HepG2 (cell line): Measurements from ENCODE around the gene RNPEPL1. TPM values are rescaled to one million over a fixed set of nuclear protein-coding genes. Genes with fewer than 3 reads are reported as not detected.

ENCODE experiments used
- AGO1 ChIP-seq: fragments of 200-400 bp; formaldehyde crosslinking; IDR thresholded peaks from 2 replicates; pipeline ENCODE4 v1.6.1; 2017; ENCODE audit warnings: mild to moderate bottlenecking, low read depth, low read length, moderate library complexity; ENCODE audit not compliant: poor library complexity, severe bottlenecking
- HDAC1 ChIP-seq: sonication (generic); formaldehyde crosslinking; IDR thresholded peaks from 2 replicates; pipeline ENCODE4 v1.5.1; 2020; ENCODE audit warnings: mild to moderate bottlenecking, missing genetic modification reagents
- HIC2 ChIP-seq: sonication (generic); formaldehyde crosslinking; IDR thresholded peaks from 2 replicates; pipeline ENCODE4 v1.9.0; 2022; ENCODE audit warnings: low read depth, missing genetic modification reagents
- IKZF4 ChIP-seq: sonication (generic); formaldehyde crosslinking; IDR thresholded peaks from 2 replicates; pipeline ENCODE4 v1.5.1; 2020; ENCODE audit warnings: borderline replicate concordance, mild to moderate bottlenecking, low read depth, missing genetic modification reagents; ENCODE audit errors: not compliant biosample characterization
- IRF2 ChIP-seq: IDR thresholded peaks from 2 replicates; pipeline ENCODE4 v1.6.1; 2018; ENCODE audit warnings: missing genetic modification reagents, missing compliant biosample characterization
- MAFK ChIP-seq, 2 experiments: IDR thresholded peaks in 1 of 2; conservative IDR thresholded peaks in 1 of 2; 2 replicates each; pipeline ENCODE4 v1.6.1; 2011; ENCODE audit warnings: improper control_type of control experiment in 2 of 2, low read length in 2 of 2
- MAZ ChIP-seq, 2 experiments: sonication (generic) in 1 of 2; formaldehyde crosslinking in 1 of 2; IDR thresholded peaks; 2 replicates each; pipeline versions ENCODE4 v1.5.0 to v1.6.1; 2012 to 2020; ENCODE audit warnings: low read depth in 2 of 2, mild to moderate bottlenecking in 2 of 2, borderline replicate concordance in 1 of 2, improper control_type of control experiment in 1 of 2, low read length in 1 of 2, missing genetic modification reagents in 1 of 2, moderate library complexity in 1 of 2
- MTA3 ChIP-seq: sonication (generic); formaldehyde crosslinking; IDR thresholded peaks from 2 replicates; pipeline ENCODE4 v1.4.0; 2020; ENCODE audit warnings: missing genetic modification reagents
- NCOA2 ChIP-seq: sonication (generic); formaldehyde crosslinking; IDR thresholded peaks from 2 replicates; pipeline ENCODE4 v1.8.0; 2022; ENCODE audit warnings: inconsistent platforms
- PREB ChIP-seq: sonication (generic); formaldehyde crosslinking; IDR thresholded peaks from 2 replicates; pipeline ENCODE4 v1.4.0; 2020; ENCODE audit warnings: missing genetic modification reagents
- SMARCC2 ChIP-seq: fragments of 450-650 bp; IDR thresholded peaks from 2 replicates; pipeline ENCODE4 v1.6.1; 2017; ENCODE audit warnings: antibody characterized with exemption, mild to moderate bottlenecking
- SP1 ChIP-seq, 2 experiments: fragments of 450-650 bp in 1 of 2; sonication (generic) in 1 of 2; formaldehyde crosslinking in 1 of 2; IDR thresholded peaks; 2 replicates each; pipeline versions ENCODE4 v1.4.0 to v1.6.1; 2016 to 2020; ENCODE audit warnings: missing genetic modification reagents in 1 of 2
- TEAD3 ChIP-seq: optimal IDR thresholded peaks from 2 replicates; pipeline ENCODE3; 2016; ENCODE audit warnings: borderline replicate concordance
- ZFP36 ChIP-seq: fragments of 150-350 bp; IDR thresholded peaks from 2 replicates; pipeline ENCODE4 v1.6.1; 2018; ENCODE audit warnings: borderline replicate concordance, low read length, low read depth; ENCODE audit not compliant: partially characterized antibody
- ZNF232 ChIP-seq: sonication (generic); formaldehyde crosslinking; IDR thresholded peaks from 2 replicates; pipeline ENCODE4 v1.4.0; 2020; ENCODE audit warnings: missing genetic modification reagents, borderline replicate concordance
- ZNF235 ChIP-seq: sonication (generic); formaldehyde crosslinking; IDR thresholded peaks from 2 replicates; pipeline ENCODE4 v1.8.1; 2023; ENCODE audit warnings: mild to moderate bottlenecking, missing genetic modification reagents, borderline replicate concordance
- ZNF652 ChIP-seq: IDR thresholded peaks from 2 replicates; pipeline ENCODE4 v1.6.1; 2016; ENCODE audit warnings: low read depth, borderline replicate concordance
- ZNF781 ChIP-seq: sonication (generic); formaldehyde crosslinking; IDR thresholded peaks from 2 replicates; pipeline ENCODE4 v1.5.1; 2020; ENCODE audit warnings: borderline replicate concordance, mild to moderate bottlenecking, missing genetic modification reagents; ENCODE audit errors: not compliant biosample characterization
- polyA plus RNA-seq, 8 experiments: library from polyadenylated mRNA; depleted of rRNA in 3 of 8; stranded (reverse) in 7 of 8; unstranded in 1 of 8; fragments of >200 nt; fragmentation: Illumina TruSeq in 4 of 8; extraction: Trizol in 4 of 8; gene quantifications; 2 replicates each; pipeline versions ENCODE4 v1.2.1 to v1.2.3, GENCODE V29; 2011 to 2016; ENCODE audit warnings: low read depth in 4 of 8, missing spikeins in 1 of 8, mixed read lengths in 1 of 8; ENCODE audit not compliant: insufficient read depth in 1 of 8
- total RNA-seq, 5 experiments: library from RNA; depleted of rRNA; stranded (reverse); fragments of >200 nt; fragmentation: Illumina TruSeq; extraction: Trizol; gene quantifications; 2 replicates each; pipeline ENCODE4 v1.2.3, GENCODE V29; 2016; ENCODE audit warnings: low read depth in 1 of 5
- TF ChIP-seq, protein P1 (sequence below): sonication (generic); formaldehyde crosslinking; IDR thresholded peaks from 2 replicates; pipeline ENCODE4 v1.4.0; 2020; ENCODE audit warnings: missing genetic modification reagents
- TF ChIP-seq, protein P2 (sequence below): sonication (generic); formaldehyde crosslinking; IDR thresholded peaks from 2 replicates; pipeline ENCODE4 v1.8.1; 2023; ENCODE audit warnings: mild to moderate bottlenecking, missing genetic modification reagents
- TF ChIP-seq, protein P3 (sequence below): sonication (generic); formaldehyde crosslinking; IDR thresholded peaks from 2 replicates; pipeline ENCODE4 v1.8.0; 2022; ENCODE audit warnings: missing genetic modification reagents, mild to moderate bottlenecking, moderate library complexity, borderline replicate concordance

The RNPEPL1 gene
- total and polyA plus RNA-seq, 2 of the 13 experiments (the other 11 are each of a cell fraction or from before 2014, with no cell fraction given) = 13.0 to 18.0 TPM

- TF ChIP-seq ZNF781 (CRISPR knock-in tag) (peak; percentile 71), IKZF4 (peak; percentile 15), MAFK (conservative IDR thresholded peaks at IDR 0.05 in 1 of 2, IDR thresholded peaks at IDR 0.05 in 1 of 2; ENCODE audit: low read length in 2 of 2) (no peak), MTA3 (CRISPR knock-in tag) (no peak), MAZ (IDR thresholded peaks at IDR 0.05; ENCODE audit: borderline replicate concordance, low read depth, low read length) (no peak), MAZ (CRISPR knock-in tag; IDR thresholded peaks at IDR 0.05; ENCODE audit: low read depth) (peak; percentile 56), SMARCC2 (no peak), ZNF232 (no peak), IRF2 (CRISPR knock-in tag) (peak; percentile 98), HDAC1 (CRISPR knock-in tag) (peak; percentile 98), TEAD3 (CRISPR knock-in tag) (peak; percentile 73), HIC2 (CRISPR knock-in tag) (no peak), ZFP36 (no peak), ZNF235 (CRISPR knock-in tag) (peak; percentile 96), ZNF652 (CRISPR knock-in tag) (no peak), SP1 (IDR thresholded peaks at IDR 0.05) (no peak), SP1 (CRISPR knock-in tag; IDR thresholded peaks at IDR 0.05) (peak; percentile 77), AGO1 (no peak), PREB (no peak), NCOA2 (CRISPR knock-in tag) (no peak)
- TF ChIP-seq, protein P1, sequence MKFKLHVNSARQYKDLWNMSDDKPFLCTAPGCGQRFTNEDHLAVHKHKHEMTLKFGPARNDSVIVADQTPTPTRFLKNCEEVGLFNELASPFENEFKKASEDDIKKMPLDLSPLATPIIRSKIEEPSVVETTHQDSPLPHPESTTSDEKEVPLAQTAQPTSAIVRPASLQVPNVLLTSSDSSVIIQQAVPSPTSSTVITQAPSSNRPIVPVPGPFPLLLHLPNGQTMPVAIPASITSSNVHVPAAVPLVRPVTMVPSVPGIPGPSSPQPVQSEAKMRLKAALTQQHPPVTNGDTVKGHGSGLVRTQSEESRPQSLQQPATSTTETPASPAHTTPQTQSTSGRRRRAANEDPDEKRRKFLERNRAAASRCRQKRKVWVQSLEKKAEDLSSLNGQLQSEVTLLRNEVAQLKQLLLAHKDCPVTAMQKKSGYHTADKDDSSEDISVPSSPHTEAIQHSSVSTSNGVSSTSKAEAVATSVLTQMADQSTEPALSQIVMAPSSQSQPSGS (CRISPR knock-in tag) = no peak; the same call in 1 of the 2 replicates
- TF ChIP-seq, protein P2, sequence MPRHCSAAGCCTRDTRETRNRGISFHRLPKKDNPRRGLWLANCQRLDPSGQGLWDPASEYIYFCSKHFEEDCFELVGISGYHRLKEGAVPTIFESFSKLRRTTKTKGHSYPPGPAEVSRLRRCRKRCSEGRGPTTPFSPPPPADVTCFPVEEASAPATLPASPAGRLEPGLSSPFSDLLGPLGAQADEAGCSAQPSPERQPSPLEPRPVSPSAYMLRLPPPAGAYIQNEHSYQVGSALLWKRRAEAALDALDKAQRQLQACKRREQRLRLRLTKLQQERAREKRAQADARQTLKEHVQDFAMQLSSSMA (CRISPR knock-in tag) = 0 out of 2 replicates have a peak, but pooled peaks have one; percentile 24
- TF ChIP-seq, protein P3, sequence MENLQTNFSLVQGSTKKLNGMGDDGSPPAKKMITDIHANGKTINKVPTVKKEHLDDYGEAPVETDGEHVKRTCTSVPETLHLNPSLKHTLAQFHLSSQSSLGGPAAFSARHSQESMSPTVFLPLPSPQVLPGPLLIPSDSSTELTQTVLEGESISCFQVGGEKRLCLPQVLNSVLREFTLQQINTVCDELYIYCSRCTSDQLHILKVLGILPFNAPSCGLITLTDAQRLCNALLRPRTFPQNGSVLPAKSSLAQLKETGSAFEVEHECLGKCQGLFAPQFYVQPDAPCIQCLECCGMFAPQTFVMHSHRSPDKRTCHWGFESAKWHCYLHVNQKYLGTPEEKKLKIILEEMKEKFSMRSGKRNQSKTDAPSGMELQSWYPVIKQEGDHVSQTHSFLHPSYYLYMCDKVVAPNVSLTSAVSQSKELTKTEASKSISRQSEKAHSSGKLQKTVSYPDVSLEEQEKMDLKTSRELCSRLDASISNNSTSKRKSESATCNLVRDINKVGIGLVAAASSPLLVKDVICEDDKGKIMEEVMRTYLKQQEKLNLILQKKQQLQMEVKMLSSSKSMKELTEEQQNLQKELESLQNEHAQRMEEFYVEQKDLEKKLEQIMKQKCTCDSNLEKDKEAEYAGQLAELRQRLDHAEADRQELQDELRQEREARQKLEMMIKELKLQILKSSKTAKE (CRISPR knock-in tag) = peak; percentile 44; the same call in 1 of the 2 replicates
These were observed 18.1 kb downstream of the RNPEPL1 start, which contains the start of gene CAPN10 (continued) for GRCh38 chr2:240586198-240586918.
